Renal pelvis (tissue), 12 donors: ENCODE data around the gene CRLF3. TPM values are rescaled to one million over a fixed set of nuclear protein-coding genes. Genes with fewer than 3 reads are reported as not detected.
"Not testable (repeated sequence)": the region's sequence is repeated elsewhere in the genome, so short reads cannot be mapped to it uniquely, and the experiment has no call there.

Source experiments
- DNase-seq: peaks from one replicate; pipeline ENCODE4 v3.0.0-alpha.2; 2013
- long read RNA-seq, 16 experiments: transcript quantifications; one replicate each; lab custom pipeline, GENCODE V29; 2026
- polyA plus RNA-seq, 3 donors: library from polyadenylated mRNA; unstranded; fragments of 120-200 nt; gene quantifications; one replicate each; pipeline ENCODE4 v1.2.1, GENCODE V29; 2013; ENCODE audit not compliant: insufficient read length in 3 of 3

CRLF3 gene
- 10 to 100 TPM; 11.2 to 27.8 (median 25.2) TPM for polyA plus RNA-seq
- long read RNA-seq, donor 1, partial matches to known transcripts: 7 of 9 reads
- long read RNA-seq, donor 1, other reads (novel, unspliced or antisense): 0 of 9 reads
- long read RNA-seq, donor 2, partial matches to known transcripts: 0 of 2 reads
- long read RNA-seq, donor 2, other reads (novel, unspliced or antisense): 0 of 2 reads
- long read RNA-seq, donor 3, partial matches to known transcripts: 5 of 6 reads
- long read RNA-seq, donor 3, other reads (novel, unspliced or antisense): 0 of 6 reads
- long read RNA-seq, donor 4, partial matches to known transcripts: 0 of 2 reads
- long read RNA-seq, donor 4, other reads (novel, unspliced or antisense): 0 of 2 reads
- long read RNA-seq, donor 5: 0 reads
- long read RNA-seq, donor 6, partial matches to known transcripts: 5 of 8 reads
- long read RNA-seq, donor 6, other reads (novel, unspliced or antisense): 0 of 8 reads
- long read RNA-seq, donor 7: 0 reads
- long read RNA-seq, donor 8, partial matches to known transcripts: 0 of 2 reads
- long read RNA-seq, donor 8, other reads (novel, unspliced or antisense): 0 of 2 reads
- long read RNA-seq, donor 9, partial matches to known transcripts: 8 of 9 reads
- long read RNA-seq, donor 9, other reads (novel, unspliced or antisense): 0 of 9 reads
- long read RNA-seq, donor 10, partial matches to known transcripts: 12 of 16 reads
- long read RNA-seq, donor 10, other reads (novel, unspliced or antisense): 0 of 16 reads
- long read RNA-seq, donor 11, partial matches to known transcripts: 5 of 9 reads
- long read RNA-seq, donor 11, other reads (novel, unspliced or antisense): 0 of 9 reads
- long read RNA-seq, donor 12, partial matches to known transcripts: 0 of 4 reads
- long read RNA-seq, donor 12, other reads (novel, unspliced or antisense): 0 of 4 reads
- long read RNA-seq, donor 13, partial matches to known transcripts: 22 of 22 reads
- long read RNA-seq, donor 13, other reads (novel, unspliced or antisense): 0 of 22 reads
- long read RNA-seq, donor 14: 0 reads
- long read RNA-seq, donor 15: 0 reads
- long read RNA-seq, donor 16, partial matches to known transcripts: 0 of 2 reads
- long read RNA-seq, donor 16, other reads (novel, unspliced or antisense): 0 of 2 reads

- peak; percentile 91 for DNase-seq
Observed at GRCh38 chr17:30824356-30825145, at the start of gene CRLF3. Gene CRLF3 (minus strand): TSS chr17:30824692. CDS start chr17:30824651, 41 bp downstream.

- no peak for DNase-seq
Observed at GRCh38 chr17:30869005-30869404, 44.5 kb upstream of the CRLF3 start.

- no peak for DNase-seq
Observed at GRCh38 chr17:30864636-30865035, 40.1 kb upstream of the CRLF3 start.

- no peak for DNase-seq
Observed at GRCh38 chr17:30858556-30859250, 34.2 kb upstream of the CRLF3 start.

- no peak for DNase-seq
Observed at GRCh38 chr17:30854146-30854545, 29.7 kb upstream of the CRLF3 start.

GRCh38 chr17:30848021-30848420 lies 23.5 kb upstream of the CRLF3 start:
- DNase-seq: no peak

- no peak for DNase-seq
Observed at GRCh38 chr17:30840771-30841170, 16.3 kb upstream of the CRLF3 start.

- DNase-seq: no peak
Observed at GRCh38 chr17:30838202-30838807, 13.8 kb upstream of the CRLF3 start.

- no peak for DNase-seq
Observed at GRCh38 chr17:30832438-30833124, 8.1 kb upstream of the CRLF3 start.

- peak; percentile 93 for DNase-seq
Observed at GRCh38 chr17:30831663-30832437, 7.4 kb upstream of the CRLF3 start, which contains the start of gene ATAD5. Gene ATAD5 (plus strand): TSS chr17:30831966. CDS start chr17:30832348, 382 bp downstream.

- DNase-seq: no peak
Observed at GRCh38 chr17:30831257-30831656, 6.8 kb upstream of the CRLF3 start.

- no peak for DNase-seq
Observed at GRCh38 chr17:30829022-30829421, 4.5 kb upstream of the CRLF3 start.

GRCh38 chr17:30827082-30827481 lies 2.6 kb upstream of the CRLF3 start:
- no peak for DNase-seq

GRCh38 chr17:30824002-30824355 lies 513 bp downstream of the CRLF3 start:
- DNase-seq: no peak

- DNase-seq: no peak
Observed at GRCh38 chr17:30823421-30823820, 1.1 kb downstream of the CRLF3 start.

- DNase-seq: not testable (repeated sequence)
Observed at GRCh38 chr17:30822919-30823318, 1.6 kb downstream of the CRLF3 start.

- DNase-seq: no peak
Observed at GRCh38 chr17:30821871-30822723, 2.4 kb downstream of the CRLF3 start.
